Glomerular visceral epithelial cell (primary cell): Measurements from ENCODE around the gene NCBP3.
"Not testable (repeated sequence)": the region's sequence is repeated elsewhere in the genome, so short reads cannot be mapped to it uniquely, and the experiment has no call there.

Experiments used
- DNase-seq: peaks from one replicate; pipeline ENCODE4 v3.0.0-alpha.2; 2016; ENCODE audit errors: extremely low spot score

Gene NCBP3

DNA sequence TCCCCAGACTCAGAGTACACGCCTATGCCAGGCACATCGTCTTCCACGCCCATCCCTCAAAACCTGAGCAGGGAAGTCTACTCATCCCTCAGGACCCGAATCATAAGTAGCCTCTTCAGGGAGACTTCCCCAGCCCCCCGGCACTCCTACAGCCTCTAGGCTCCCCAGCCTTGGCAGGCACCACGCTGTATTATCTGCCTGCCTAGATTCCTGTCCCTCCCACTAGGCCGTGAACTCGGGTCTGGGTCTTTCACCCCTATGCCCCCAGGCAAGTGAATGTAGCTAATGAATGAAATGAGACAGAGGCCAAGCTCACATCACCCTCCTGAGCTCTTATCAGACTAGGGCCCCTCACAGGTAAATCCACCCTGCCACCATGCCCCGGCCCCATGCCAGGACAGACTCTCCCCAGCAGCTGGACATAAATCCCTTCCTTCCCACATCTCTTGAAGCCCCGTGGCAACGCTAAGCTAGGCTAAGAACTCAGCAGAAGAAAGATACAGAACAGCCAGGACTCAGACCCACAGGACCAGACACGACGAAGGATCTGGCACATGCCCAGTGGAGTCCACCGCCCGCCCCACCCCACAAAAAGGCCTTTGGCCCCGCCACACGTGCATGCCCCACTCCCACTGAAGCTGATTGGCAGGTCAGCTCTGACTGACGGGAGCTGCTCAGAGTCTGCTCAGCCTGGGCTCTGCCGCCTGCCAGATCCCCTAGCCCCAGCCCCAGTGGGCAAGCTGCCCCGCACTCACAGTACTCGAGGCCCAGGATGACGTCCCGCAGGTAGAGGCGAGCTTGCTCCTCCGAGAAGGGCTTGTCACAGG, 33.8 kb upstream of the NCBP3 start:
- no peak for DNase-seq

DNA sequence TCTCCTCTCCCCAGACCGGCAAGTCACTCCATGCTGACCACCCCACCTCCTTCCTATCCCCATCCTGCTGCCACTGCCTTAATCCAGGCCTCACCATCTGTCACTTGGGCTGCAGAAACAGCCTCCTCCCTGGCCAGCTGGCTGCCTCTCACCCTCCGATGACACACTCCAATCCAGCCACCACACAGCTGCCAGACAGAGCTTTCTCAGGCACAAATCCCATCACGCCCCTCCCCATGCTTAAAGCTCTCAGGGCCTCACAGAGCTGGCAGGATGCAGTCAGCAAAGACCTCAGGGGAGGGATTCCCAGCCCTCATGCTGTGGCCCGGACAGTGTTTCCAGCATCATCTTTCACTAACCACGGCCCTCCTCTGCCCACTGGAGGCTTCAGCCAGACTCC, 33.1 kb upstream of the NCBP3 start:
- peak; percentile 41 for DNase-seq

DNA sequence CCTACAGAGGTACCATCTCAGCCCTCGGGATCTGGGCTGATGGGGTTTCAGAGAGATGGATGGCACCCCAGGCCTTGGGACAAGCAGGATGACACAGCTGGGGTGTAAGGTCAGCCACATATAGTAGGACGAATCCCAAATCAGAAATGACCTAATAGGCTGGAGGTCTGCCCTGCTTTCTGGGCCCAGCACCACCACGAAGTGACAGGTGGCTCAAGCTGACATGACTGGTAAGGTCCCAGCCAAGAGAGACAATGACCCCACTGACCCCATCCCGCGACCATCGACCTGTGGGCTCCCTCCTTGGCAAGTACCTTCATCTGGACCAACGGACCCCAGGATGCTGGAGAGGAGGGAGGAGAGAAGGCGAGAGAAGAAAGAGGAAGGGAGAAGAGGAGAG, 31.2 kb upstream of the NCBP3 start:
- DNase-seq, result no peak

DNA sequence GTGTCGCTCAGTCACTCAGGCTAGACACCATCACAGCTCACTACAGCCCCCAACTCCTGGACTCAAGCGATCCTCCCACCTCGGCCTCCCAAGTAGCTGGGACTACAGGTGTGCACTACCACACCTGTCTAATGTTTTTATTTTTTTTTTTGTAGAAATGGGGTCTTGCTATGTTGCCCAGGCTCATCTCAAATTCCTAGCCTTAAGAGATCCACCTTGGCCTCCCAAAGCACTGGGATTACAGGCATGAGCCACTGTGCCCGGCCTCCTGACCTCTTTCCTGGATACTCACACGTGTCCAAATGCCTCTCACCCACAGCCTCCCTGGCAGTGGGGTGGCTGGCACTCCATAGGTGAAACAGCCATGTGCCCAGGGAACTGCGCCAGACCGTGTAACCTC, 29.3 kb upstream of the NCBP3 start:
- DNase-seq, result no peak

DNA sequence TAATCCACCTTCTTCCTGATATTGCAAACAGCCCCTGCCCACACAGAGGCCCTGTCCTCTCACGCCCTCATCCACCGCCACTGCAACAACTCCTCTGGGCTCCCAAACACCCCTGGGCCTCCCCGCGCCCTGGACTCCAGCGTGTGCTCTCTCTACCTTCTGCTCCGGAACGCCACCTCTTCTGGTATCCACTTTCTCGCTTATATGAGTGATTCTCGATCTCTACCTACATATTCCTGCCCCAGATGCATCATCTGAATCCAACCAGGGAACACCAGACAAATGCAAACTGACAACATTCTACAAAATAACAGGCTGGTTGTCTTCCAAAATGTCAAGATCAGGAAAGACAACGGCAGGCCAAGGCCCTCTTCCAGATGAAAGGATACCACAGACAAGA, 27.8 kb upstream of the NCBP3 start:
- no peak for DNase-seq

DNA sequence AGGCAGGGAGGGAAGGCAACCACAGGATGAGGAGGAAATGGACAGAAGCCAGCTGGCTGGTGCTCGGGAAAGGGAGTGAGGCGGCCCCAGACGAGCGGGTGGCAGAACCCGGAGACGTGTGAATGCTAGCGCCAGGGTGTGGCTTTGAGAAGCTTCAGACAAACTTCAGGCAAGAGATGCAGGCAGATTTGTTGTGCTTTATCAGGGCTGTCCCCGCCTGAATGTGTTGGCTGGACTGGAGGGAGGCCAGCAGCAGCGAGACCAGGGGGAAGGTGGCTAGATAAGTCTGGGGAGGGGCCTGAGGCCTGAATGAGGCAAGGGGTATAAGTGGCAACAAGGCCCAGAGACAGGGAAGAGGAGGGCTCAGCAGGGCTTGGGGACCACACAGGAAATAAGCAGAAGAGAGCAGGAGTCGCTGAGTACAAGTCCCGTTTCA, 24.8 kb upstream of the NCBP3 start:
- DNase-seq, result peak; percentile 31

DNA sequence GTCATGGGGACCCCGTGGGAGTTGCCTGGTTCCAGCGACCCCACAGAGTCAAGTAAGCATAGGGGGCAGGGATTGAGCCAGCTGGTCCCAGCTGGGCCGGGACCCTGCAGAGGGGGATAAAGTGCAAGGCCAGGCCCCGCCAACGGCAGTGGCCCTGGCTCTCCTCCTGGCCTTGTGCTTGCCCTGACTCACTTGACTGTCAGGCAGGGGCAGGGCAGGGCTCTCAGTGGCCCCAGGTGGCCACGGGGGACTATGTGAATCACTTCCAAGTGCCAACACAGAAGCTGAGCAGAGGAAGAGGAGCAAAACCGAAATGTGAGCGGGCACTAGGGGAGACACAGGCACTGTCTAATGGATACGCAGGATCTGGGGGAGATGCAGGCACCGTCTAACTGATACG, 21.6 kb upstream of the NCBP3 start:
- DNase-seq, result no peak

DNA sequence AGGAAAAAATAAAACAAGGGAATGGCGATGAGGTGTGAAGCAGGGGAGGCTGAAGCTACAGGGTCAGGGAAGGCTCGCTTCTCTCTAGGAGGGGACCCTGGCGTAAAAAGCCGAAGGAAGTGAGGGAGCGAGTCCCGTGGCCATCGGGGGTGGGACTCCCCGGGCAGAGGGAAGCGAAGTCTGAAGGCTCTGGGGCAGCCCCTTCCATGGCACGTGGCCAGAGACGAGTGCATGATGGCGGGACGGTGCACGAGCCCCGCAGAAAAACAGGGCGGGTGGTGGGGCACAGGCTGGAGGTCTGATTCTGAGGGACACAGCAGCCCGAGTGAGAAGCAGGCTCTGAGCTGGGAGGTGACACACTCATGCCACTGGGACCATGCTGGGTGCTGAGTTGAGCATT, 21.1 kb upstream of the NCBP3 start:
- DNase-seq, result no peak

DNA sequence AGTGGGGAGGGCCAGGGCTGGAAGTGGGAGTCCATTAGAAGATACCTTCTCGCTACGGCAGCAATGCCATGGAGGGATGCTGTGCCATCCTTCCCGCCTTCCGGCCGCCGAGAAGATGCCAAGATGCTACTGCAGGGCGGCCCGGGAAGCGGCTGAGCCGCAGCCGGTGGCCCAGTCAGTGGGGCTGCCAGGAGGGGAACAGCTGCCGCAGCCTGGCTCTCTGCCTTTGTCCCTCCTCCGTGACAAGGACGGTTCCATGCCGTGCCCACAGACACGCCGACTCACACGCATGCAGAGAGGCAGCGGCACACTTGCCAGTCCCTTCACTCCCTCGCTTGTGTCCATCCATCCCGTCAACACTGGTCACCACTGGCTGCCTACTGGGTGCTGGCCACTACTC, 20.2 kb upstream of the NCBP3 start:
- no peak for DNase-seq

DNA sequence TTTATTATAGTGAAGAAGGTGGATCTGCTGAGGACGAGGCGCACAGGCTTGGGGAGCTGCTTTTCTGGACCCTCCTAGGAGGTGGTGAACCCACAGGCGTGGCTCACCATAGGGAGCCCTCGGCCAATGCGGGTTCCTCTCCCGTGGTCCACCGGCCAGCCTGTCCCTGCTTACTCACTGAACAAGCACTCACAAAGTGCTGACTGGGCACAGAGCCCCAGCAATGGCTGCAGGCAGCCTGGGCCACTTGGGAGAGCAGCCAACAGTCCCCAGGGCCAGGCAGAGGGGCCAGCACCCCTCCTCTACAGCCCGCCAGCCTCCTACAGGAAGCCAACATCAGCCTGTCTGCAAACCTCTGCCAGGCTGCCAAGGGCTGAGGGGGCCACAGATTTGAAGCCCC, 19.1 kb upstream of the NCBP3 start:
- peak; percentile 58 for DNase-seq

DNA sequence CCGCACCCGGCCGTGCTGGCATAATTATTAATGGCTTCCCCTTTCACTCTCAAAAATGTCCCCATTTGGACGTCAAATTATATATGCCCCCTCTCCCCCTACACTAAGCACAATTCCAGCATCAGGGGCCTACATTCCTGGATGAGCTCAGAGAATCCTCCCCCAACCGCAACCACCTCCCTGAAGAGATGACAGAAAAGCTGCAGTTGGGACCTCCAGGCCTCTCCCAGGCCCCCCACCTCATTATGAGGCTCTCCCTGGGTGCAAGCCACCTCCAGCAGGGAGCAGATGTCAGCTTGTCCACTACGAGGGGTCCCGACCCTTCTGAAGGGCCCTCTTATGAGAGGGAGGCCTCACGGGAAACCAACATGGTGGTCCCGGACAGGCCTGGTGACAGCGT, 18.5 kb upstream of the NCBP3 start:
- DNase-seq, result no peak

DNA sequence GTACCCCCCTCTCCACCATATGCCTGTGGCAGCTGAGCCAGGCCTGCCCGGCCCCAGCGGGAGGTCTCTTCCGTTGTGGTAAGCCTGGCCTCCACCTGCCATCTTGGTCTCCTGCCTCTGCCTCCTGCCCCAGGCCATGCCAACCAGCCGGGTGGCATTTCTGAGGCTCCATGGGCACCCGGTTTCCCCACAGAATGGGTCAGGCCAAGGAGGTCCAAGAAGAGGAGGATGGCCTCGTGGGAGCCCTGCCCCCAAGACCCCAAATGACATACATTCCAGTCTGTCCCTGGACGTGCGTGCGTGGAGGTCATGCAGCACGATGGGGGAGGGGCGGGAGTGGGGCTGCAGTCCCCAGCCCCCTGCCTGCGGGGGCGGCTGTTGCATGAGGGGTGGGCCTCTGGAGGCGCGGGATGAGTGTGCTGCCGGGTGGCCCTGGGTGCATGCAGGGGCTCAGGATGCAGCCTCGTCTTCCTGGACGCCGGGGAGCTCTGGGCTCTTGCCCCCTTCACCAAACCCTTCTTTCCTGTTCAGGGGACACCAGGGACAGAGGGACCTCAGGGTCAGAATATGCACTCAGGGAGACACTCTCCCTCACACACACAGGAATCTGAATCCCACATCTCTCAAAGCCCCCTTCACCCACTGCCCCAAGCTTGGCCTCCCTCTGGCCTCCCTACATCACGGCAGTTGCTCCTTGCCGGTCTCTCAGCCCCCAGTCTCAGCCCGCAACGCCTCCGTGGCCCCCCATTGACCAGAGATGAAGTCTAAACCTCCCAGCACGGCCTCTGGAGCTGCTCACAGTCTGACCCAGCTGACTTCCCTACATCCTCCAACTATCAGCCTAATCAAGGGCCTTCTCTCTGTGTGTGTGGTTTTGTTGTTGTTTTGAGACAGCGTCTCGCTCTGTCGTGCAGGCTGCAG, 16.0 kb upstream of the NCBP3 start:
- DNase-seq, result no peak

DNA sequence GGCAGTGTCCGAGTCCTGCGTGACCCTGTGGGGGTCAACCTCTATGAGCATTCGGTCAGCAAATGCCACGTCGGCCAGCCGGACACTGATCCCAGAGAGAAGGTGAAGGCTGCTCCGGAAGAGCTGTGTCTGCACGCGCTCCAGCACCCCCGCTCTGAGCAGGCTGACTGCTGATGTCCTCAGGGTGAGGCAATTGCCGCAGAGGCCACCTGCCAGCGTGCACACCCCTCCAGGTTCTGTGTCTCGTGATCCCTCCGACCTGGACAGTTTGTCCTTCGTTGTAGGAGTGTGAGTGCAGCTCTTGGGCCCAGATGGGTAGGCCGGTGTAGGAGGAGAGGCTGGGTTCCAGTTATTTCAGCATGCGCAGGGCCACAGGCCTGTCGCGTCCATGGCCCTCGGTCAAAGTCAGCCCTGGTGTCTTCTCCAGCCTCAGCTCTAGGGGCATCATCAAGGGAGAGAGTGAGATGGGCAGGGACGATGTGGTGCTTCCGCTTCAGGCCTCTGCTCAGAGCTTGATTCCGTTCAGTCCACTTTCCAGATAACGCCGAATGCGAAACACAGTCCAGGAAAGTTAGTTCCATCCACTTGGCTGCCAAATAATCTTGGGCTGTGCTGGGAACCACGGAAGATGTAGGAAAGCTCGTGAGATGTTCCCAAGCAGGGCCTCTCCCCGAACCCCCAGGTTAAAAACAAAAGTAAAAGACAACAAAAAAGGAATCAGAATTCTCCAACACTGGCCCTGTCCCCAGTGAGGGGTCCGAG, 15.1 kb upstream of the NCBP3 start:
- no peak for DNase-seq

DNA sequence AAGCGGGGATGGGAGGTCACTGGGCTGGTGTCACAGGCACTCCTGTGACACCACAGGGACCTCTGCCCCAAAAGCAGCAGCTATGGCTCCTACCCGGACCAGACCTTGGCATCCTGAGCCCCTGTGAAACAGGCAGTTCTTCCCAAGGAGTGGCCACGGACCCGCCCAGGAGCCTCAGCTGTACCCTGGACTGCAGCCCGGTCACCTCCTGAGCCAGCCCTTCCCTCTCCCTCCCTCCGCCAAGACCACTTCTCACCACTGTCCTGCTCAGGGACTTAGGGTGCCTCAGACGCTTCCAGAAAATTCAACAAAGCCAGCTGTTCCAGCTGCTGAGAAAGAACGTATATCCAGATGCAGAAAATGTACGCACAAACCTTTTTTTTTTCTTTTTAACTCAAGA, 13.9 kb upstream of the NCBP3 start:
- no peak for DNase-seq

DNA sequence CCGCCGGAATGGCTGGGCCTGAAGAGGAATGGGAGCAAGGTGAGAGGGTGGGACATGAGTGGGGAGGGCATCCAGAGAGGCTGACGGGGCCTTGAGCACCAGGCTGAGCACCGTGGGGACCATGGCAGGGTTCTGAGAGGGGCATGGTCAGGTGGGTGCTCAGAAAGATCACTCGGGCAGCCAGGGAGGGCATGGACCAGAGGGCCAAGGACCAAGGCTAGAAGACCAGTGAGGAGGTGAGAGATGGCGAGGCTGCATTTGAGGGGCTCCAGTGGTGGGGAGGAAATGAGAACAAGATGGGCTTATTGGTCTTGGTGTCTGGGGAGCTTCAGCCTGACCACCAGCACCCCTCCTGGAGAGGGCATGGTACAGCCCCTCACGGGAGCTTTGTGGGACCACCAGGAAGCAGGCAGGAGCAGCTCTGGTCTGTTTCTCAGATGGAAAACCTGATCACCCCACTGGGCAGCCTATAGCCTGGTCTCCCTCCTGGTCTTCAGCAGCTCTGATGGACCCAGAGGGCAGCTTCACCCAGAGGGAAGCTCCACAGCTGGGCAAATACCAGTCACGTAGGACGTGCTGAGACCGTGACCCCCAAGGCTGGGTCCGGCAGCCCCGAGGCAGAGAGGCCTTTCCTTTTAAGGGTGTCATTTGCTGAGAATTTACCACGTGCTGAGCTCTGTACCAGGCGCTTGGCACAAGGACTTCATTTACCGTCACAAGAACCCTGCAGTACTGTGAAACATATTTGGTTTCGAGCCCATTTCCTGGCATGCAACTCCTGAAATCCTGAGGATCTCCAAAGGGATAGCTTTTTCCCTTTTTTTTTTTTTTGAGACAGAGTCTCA, 11.4 kb upstream of the NCBP3 start:
- no peak for DNase-seq

DNA sequence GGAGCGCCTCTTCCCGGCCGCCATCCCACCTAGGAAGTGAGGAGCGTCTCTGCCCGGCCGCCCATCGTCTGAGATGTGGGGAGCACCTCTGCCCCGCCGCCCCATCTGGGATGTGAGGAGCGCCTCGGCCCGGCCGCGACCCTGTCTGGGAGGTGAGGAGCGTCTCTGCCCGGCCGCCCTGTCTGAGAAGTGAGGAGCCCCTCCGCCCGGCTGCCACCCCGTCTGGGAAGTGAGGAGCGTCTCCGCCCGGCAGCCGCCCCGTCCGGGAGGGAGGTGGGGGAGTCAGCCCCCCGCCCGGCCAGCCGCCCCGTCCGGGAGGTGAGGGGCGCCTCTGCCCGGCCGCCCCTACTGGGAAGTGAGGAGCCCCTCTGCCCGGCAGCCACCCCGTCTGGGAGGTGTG, 8.2 kb upstream of the NCBP3 start:
- not testable (repeated sequence) for DNase-seq

DNA sequence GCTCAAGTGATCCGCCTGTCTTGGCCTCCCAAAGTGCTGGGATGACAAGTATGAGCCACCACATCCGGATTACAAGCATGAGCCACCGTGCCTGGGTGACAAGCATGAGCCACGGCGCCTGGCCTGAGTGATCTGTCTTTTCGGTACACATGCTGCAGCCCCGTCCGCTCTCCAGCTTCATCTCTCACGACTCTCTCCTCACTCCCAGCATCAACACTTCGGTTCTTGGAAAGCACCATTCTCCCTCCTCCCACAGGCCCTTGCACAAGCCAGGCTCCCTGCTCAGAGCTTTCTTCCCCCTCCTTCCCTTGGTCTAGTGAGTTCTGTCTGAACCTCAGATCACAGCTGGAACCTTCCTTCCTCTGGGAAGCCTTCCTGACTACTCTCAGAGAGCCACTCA, 6.5 kb upstream of the NCBP3 start:
- no peak for DNase-seq

DNA sequence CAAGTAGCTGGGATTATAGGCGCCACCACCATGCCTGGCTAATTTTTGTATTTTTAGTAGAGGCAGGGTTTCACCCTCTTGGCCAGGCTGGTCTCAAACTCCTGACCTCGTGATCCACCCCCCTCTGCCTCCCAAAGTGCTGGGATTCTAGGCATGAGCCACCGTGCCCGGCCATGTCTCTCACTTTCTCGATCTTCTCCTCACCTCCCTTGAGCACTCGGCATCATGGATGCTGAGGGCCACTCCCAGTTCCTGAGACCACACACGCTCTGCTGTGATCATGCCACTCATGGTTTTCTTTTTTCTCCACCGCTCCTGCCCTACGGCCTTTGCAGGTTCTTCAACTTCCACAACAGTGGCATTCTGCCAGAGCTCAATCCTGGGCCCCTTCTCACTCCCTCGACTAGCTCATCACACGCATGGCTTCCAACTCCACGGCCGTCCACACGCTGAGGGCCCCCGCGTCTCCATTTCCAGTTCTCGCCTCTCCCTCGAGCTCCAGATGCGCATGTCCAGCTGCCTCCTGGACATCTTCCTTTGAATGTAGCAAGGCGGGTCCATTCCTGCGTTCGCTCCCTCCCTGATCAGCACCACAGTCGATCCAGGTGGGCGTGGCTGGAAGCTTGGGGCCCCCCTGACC, 5.5 kb upstream of the NCBP3 start:
- no peak for DNase-seq

DNA sequence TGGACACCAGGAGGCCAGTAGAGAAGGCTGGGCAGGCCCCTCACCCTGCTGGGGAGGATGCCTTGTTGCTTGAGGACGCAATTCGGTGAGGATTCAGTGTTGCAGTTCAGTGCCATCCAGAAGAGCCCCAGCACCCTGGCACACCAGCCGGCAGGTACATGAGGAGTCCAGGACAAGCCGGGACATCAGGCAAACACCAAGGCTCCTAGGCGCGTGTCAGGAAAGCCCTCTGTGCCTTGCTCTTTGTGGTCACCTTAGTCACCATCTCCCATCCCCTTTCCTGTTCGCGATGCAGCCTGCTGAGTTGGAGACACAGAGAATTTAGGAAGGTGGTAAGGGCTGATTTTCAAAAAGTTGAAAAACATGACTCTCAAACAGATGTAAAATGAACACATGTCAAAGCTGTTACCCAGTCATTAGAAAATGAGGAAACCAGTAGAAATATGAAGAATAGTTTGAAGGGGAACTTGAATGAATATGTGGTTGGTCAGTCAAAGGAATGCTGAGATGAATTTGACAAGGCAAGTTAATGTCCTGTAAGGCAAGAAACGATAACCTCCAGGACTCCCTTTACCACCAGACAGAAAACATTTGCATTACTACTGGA, 2.3 kb upstream of the NCBP3 start:
- DNase-seq, result no peak

DNA sequence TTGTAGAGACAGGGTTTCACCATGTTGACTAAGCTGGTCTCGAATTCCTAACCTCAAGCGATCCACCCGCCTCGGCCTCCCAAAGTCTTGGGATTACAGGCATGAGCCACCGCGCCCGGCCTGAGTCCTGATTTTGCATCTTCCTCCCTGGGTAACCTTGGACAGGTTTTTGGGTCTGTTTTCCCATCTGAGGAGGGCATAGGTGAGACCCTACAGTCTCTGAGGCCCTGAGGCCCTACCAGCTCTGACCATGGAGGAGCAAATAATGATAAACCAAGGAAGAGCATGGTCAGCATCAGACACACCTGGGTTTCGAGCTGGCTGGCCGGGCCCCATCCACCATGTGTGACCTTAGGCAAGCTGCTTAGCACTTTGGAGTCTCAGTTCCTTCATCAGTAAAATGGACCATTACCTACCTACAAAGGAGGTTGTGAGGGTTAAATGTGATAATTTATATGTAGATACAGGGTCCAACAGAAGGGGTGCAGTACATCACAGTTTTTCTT, 1.2 kb upstream of the NCBP3 start:
- no peak for DNase-seq
